SK-N-SH treated with all-trans-retinoic acid at 6 μM for 48 hours (cell line): Measurements from ENCODE around the gene ANKRD33B.

Experiments
- ATAC-seq: fragments of 200-7000 bp; cut with Tn5 transposase; 3 replicates; pipeline ENCODE4 v1.9.1; 2020; ENCODE audit warnings: mild to moderate bottlenecking, moderate library complexity
- ARNTL ChIP-seq: fragments of 450-650 bp; formaldehyde crosslinking; IDR thresholded peaks from 2 replicates; pipeline ENCODE4 v1.5.0; 2020; ENCODE audit warnings: low read depth, mild to moderate bottlenecking, moderate library complexity, borderline replicate concordance
- BACH2 ChIP-seq: fragments of 250-450 bp; sonication (Bioruptor Pico); IDR thresholded peaks from 2 replicates; pipeline ENCODE4 v1.9.0; 2021; ENCODE audit warnings: mild to moderate bottlenecking, borderline replicate concordance
- CREB5 ChIP-seq: fragments of 250-450 bp; sonication (Bioruptor Pico); IDR thresholded peaks from 2 replicates; pipeline ENCODE4 v1.5.1; 2020; ENCODE audit warnings: low read depth, mild to moderate bottlenecking, moderate library complexity
- CSDC2 ChIP-seq: fragments of 250-450 bp; sonication (Bioruptor Pico); IDR thresholded peaks from 2 replicates; pipeline ENCODE4 v1.5.0; 2020; ENCODE audit warnings: mild to moderate bottlenecking, moderate library complexity
- CSRNP3 ChIP-seq: fragments of 250-450 bp; sonication (Bioruptor Pico); IDR thresholded peaks from 2 replicates; pipeline ENCODE4 v1.5.1; 2021; ENCODE audit warnings: mild to moderate bottlenecking, moderate library complexity
- ESRRG ChIP-seq: fragments of 250-450 bp; sonication (Bioruptor Pico); IDR thresholded peaks from 2 replicates; pipeline ENCODE4 v1.6.1; 2021; ENCODE audit warnings: mild to moderate bottlenecking
- GLIS3 ChIP-seq: fragments of 250-450 bp; sonication (Bioruptor Pico); IDR thresholded peaks from 2 replicates; pipeline ENCODE4 v1.5.0; 2020; ENCODE audit warnings: mild to moderate bottlenecking, moderate library complexity
- ISL1 ChIP-seq: fragments of 250-450 bp; sonication (Bioruptor Pico); IDR thresholded peaks from 2 replicates; pipeline ENCODE4 v2.1.2; 2022; ENCODE audit warnings: mild to moderate bottlenecking, moderate library complexity
- OSR1 ChIP-seq: fragments of 250-450 bp; sonication (Bioruptor Pico); IDR thresholded peaks from 2 replicates; pipeline ENCODE4 v1.8.0; 2022; ENCODE audit warnings: moderate library complexity, mild to moderate bottlenecking, inconsistent platforms
- POU6F1 ChIP-seq: fragments of 250-450 bp; sonication (Bioruptor Pico); IDR thresholded peaks from 2 replicates; pipeline ENCODE4 v1.8.0; 2021; ENCODE audit warnings: low read depth, mild to moderate bottlenecking, moderate library complexity, borderline replicate concordance
- RARB ChIP-seq: fragments of 250-450 bp; sonication (Bioruptor Pico); IDR thresholded peaks from 2 replicates; pipeline ENCODE4 v1.8.0; 2021; ENCODE audit warnings: mild to moderate bottlenecking, moderate library complexity
- TCF4 ChIP-seq: fragments of 250-450 bp; sonication (Bioruptor Pico); IDR thresholded peaks from 2 replicates; pipeline ENCODE4 v1.8.0; 2021; ENCODE audit warnings: mild to moderate bottlenecking, moderate library complexity, borderline replicate concordance
- TOX ChIP-seq: fragments of 250-450 bp; sonication (Bioruptor Pico); IDR thresholded peaks from 2 replicates; pipeline ENCODE4 v1.8.0; 2021; ENCODE audit warnings: mild to moderate bottlenecking, moderate library complexity, borderline replicate concordance
- ZC3H10 ChIP-seq: fragments of 250-450 bp; sonication (Bioruptor Pico); IDR thresholded peaks from 2 replicates; pipeline ENCODE4 v1.5.1; 2021; ENCODE audit warnings: mild to moderate bottlenecking, moderate library complexity
- ZFP3 ChIP-seq: fragments of 250-450 bp; sonication (Bioruptor Pico); IDR thresholded peaks from 2 replicates; pipeline ENCODE4 v1.5.0; 2020; ENCODE audit warnings: mild to moderate bottlenecking, moderate library complexity
- ZFP30 ChIP-seq: fragments of 450-650 bp; formaldehyde crosslinking; IDR thresholded peaks from 2 replicates; pipeline ENCODE4 v1.5.0; 2022; ENCODE audit warnings: mild to moderate bottlenecking, moderate library complexity
- ZNF565 ChIP-seq: fragments of 450-650 bp; formaldehyde crosslinking; conservative IDR thresholded peaks from 2 replicates; pipeline ENCODE4 v1.5.0; 2020; ENCODE audit warnings: low read depth, mild to moderate bottlenecking, moderate library complexity
- ZNF70 ChIP-seq: fragments of 450-650 bp; formaldehyde crosslinking; IDR thresholded peaks from 2 replicates; pipeline ENCODE4 v1.5.0; 2020; ENCODE audit warnings: mild to moderate bottlenecking, moderate library complexity
- ZNF8 ChIP-seq: fragments of 450-650 bp; formaldehyde crosslinking; IDR thresholded peaks from 2 replicates; pipeline ENCODE4 v1.5.0; 2020; ENCODE audit warnings: mild to moderate bottlenecking, moderate library complexity
- TF ChIP-seq, protein P1 (sequence below): fragments of 250-450 bp; sonication (Bioruptor Pico); IDR thresholded peaks from 2 replicates; pipeline ENCODE4 v1.5.0; 2020; ENCODE audit warnings: mild to moderate bottlenecking, moderate library complexity
- TF ChIP-seq, protein P2 (sequence below): fragments of 250-450 bp; sonication (Bioruptor Pico); IDR thresholded peaks from 2 replicates; pipeline ENCODE4 v1.8.0; 2020; ENCODE audit warnings: mild to moderate bottlenecking, moderate library complexity, borderline replicate concordance

ANKRD33B gene

DNA sequence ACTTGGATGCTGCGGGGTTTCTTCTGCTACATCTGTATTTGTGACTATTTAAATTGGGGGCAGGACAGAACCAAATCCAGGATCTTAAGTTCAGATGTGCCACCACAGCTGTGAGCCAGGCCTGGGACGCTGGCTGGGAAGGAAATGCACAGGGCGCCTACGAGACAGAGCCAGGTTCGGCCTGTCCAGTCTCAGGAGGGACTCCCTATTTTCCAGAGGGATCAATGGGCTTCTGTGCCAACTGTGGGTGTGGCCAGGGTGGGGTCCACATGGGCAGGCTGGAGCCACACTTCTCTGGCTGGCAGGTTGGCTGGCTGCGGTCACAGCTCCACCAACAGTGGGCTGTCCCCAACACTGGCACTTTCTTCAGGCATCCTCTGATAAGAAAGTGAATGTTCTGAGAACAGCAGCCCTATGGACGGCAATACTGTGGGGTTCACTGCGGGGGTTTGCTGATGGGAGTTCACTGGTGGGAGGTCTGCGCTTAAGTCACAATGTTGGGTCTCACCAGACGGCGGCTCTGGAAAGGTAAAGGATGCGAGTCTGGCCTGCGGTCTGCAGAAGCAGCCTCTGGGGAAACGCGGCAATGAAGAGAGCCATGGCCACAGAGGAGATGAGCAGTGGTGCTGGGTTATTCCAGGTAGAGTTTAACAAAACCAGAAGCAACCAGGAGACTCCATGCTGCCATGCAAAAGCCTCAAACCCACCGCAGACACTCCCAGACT lies 119.1 kb downstream of the ANKRD33B start (continued):
- no peak for TF ChIP-seq POU6F1 (CRISPR knock-in tag)
- no peak for TF ChIP-seq ZFP30 (CRISPR knock-in tag)
- no peak for TF ChIP-seq ZNF565
- TF ChIP-seq ZNF70 (CRISPR knock-in tag): no peak
- TF ChIP-seq ZNF8 (CRISPR knock-in tag): no peak
- no peak for TF ChIP-seq ESRRG (CRISPR knock-in tag)
- no peak for TF ChIP-seq OSR1 (CRISPR knock-in tag)
- TF ChIP-seq CREB5 (CRISPR knock-in tag): no peak

- TF ChIP-seq CREB5 (CRISPR knock-in tag): no peak
- no peak for TF ChIP-seq CSRNP3 (CRISPR knock-in tag)
- TF ChIP-seq ISL1 (CRISPR knock-in tag): no peak
- TF ChIP-seq, protein P1, sequence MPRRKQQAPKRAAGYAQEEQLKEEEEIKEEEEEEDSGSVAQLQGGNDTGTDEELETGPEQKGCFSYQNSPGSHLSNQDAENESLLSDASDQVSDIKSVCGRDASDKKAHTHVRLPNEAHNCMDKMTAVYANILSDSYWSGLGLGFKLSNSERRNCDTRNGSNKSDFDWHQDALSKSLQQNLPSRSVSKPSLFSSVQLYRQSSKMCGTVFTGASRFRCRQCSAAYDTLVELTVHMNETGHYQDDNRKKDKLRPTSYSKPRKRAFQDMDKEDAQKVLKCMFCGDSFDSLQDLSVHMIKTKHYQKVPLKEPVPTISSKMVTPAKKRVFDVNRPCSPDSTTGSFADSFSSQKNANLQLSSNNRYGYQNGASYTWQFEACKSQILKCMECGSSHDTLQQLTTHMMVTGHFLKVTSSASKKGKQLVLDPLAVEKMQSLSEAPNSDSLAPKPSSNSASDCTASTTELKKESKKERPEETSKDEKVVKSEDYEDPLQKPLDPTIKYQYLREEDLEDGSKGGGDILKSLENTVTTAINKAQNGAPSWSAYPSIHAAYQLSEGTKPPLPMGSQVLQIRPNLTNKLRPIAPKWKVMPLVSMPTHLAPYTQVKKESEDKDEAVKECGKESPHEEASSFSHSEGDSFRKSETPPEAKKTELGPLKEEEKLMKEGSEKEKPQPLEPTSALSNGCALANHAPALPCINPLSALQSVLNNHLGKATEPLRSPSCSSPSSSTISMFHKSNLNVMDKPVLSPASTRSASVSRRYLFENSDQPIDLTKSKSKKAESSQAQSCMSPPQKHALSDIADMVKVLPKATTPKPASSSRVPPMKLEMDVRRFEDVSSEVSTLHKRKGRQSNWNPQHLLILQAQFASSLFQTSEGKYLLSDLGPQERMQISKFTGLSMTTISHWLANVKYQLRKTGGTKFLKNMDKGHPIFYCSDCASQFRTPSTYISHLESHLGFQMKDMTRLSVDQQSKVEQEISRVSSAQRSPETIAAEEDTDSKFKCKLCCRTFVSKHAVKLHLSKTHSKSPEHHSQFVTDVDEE: no peak
- no peak for TF ChIP-seq ARNTL (CRISPR knock-in tag)
- no peak for TF ChIP-seq OSR1 (CRISPR knock-in tag)
- TF ChIP-seq TCF4 (CRISPR knock-in tag): no peak
- TF ChIP-seq ZFP30 (CRISPR knock-in tag): no peak
- no peak for TF ChIP-seq ZC3H10 (CRISPR knock-in tag)
- TF ChIP-seq ZFP3 (CRISPR knock-in tag): no peak
- no peak for TF ChIP-seq RARB
- no peak for TF ChIP-seq TOX (CRISPR knock-in tag)
- no peak for TF ChIP-seq CSDC2
- no peak for TF ChIP-seq BACH2 (CRISPR knock-in tag)
- TF ChIP-seq GLIS3: no peak
- TF ChIP-seq, protein P2, sequence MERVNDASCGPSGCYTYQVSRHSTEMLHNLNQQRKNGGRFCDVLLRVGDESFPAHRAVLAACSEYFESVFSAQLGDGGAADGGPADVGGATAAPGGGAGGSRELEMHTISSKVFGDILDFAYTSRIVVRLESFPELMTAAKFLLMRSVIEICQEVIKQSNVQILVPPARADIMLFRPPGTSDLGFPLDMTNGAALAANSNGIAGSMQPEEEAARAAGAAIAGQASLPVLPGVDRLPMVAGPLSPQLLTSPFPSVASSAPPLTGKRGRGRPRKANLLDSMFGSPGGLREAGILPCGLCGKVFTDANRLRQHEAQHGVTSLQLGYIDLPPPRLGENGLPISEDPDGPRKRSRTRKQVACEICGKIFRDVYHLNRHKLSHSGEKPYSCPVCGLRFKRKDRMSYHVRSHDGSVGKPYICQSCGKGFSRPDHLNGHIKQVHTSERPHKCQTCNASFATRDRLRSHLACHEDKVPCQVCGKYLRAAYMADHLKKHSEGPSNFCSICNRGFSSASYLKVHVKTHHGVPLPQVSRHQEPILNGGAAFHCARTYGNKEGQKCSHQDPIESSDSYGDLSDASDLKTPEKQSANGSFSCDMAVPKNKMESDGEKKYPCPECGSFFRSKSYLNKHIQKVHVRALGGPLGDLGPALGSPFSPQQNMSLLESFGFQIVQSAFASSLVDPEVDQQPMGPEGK: no peak
- no peak for ATAC-seq
Observed at GRCh38 chr5:10684303-10685086, 120.6 kb downstream of the ANKRD33B start.
